ENCODE data around the gene COL26A1.

- TF ChIP-seq POLR2AphosphoS5 (IDR thresholded peaks at IDR 0.05; ENCODE audit: low read depth, low read length): no peak
- no peak for TF ChIP-seq FOXP2 (optimal IDR thresholded peaks at IDR 0.05; ENCODE audit: borderline replicate concordance, extremely low read depth, extremely low read length, insufficient read depth)
- TF ChIP-seq, protein P1, sequence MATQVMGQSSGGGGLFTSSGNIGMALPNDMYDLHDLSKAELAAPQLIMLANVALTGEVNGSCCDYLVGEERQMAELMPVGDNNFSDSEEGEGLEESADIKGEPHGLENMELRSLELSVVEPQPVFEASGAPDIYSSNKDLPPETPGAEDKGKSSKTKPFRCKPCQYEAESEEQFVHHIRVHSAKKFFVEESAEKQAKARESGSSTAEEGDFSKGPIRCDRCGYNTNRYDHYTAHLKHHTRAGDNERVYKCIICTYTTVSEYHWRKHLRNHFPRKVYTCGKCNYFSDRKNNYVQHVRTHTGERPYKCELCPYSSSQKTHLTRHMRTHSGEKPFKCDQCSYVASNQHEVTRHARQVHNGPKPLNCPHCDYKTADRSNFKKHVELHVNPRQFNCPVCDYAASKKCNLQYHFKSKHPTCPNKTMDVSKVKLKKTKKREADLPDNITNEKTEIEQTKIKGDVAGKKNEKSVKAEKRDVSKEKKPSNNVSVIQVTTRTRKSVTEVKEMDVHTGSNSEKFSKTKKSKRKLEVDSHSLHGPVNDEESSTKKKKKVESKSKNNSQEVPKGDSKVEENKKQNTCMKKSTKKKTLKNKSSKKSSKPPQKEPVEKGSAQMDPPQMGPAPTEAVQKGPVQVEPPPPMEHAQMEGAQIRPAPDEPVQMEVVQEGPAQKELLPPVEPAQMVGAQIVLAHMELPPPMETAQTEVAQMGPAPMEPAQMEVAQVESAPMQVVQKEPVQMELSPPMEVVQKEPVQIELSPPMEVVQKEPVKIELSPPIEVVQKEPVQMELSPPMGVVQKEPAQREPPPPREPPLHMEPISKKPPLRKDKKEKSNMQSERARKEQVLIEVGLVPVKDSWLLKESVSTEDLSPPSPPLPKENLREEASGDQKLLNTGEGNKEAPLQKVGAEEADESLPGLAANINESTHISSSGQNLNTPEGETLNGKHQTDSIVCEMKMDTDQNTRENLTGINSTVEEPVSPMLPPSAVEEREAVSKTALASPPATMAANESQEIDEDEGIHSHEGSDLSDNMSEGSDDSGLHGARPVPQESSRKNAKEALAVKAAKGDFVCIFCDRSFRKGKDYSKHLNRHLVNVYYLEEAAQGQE (IDR thresholded peaks at IDR 0.05; ENCODE audit: insufficient read depth in 1 of 2, low read depth in 2 of 2, low read length in 2 of 2): no peak
These were observed 9.8 kb upstream of the COL26A1 start for GRCh38 chr7:101352920-101353308.

All from PFSK-1 (cell line).